Ishikawa (cell line): Measurements from ENCODE around the gene GABRA5.

Experiments used
- CEBPB ChIP-seq: IDR thresholded peaks from 2 replicates; pipeline ENCODE4 v1.6.1; 2012
- CREB1 ChIP-seq: IDR thresholded peaks from 2 replicates; pipeline ENCODE4 v1.6.1; 2012; ENCODE audit warnings: low read depth
- EGR1 ChIP-seq: IDR thresholded peaks from 2 replicates; pipeline ENCODE4 v1.6.1; 2012
- EP300 ChIP-seq: IDR thresholded peaks from 2 replicates; pipeline ENCODE4 v1.6.1; 2012; ENCODE audit warnings: borderline replicate concordance
- FOXM1 ChIP-seq: IDR thresholded peaks from 2 replicates; pipeline ENCODE4 v1.6.1; 2012; ENCODE audit warnings: low read depth, borderline replicate concordance
- NFIC ChIP-seq: IDR thresholded peaks from 2 replicates; pipeline ENCODE4 v1.6.1; 2012
- RAD21 ChIP-seq: IDR thresholded peaks from 2 replicates; pipeline ENCODE4 v1.6.1; 2012; ENCODE audit warnings: low read depth
- TAF1 ChIP-seq: IDR thresholded peaks from 2 replicates; pipeline ENCODE4 v1.6.1; 2012; ENCODE audit warnings: low read depth, mild to moderate bottlenecking
- TCF12 ChIP-seq: IDR thresholded peaks from 2 replicates; pipeline ENCODE4 v1.6.1; 2012; ENCODE audit warnings: low read depth
- TEAD4 ChIP-seq: IDR thresholded peaks from 2 replicates; pipeline ENCODE4 v1.6.1; 2012
- YY1 ChIP-seq: IDR thresholded peaks from 2 replicates; pipeline ENCODE4 v1.6.1; 2012; ENCODE audit warnings: low read depth
- ZBTB7A ChIP-seq: IDR thresholded peaks from 2 replicates; pipeline ENCODE4 v1.6.1; 2012; ENCODE audit warnings: low read depth
- TF ChIP-seq, protein P1 (sequence below): IDR thresholded peaks from 2 replicates; pipeline ENCODE4 v1.6.1; 2012
- TF ChIP-seq, protein P2 (sequence below): IDR thresholded peaks from 2 replicates; pipeline ENCODE4 v1.6.1; 2012
- TF ChIP-seq, protein P3 (sequence below): IDR thresholded peaks from 2 replicates; pipeline ENCODE4 v1.6.1; 2012; ENCODE audit warnings: low read depth, mild to moderate bottlenecking

The GABRA5 gene

DNA sequence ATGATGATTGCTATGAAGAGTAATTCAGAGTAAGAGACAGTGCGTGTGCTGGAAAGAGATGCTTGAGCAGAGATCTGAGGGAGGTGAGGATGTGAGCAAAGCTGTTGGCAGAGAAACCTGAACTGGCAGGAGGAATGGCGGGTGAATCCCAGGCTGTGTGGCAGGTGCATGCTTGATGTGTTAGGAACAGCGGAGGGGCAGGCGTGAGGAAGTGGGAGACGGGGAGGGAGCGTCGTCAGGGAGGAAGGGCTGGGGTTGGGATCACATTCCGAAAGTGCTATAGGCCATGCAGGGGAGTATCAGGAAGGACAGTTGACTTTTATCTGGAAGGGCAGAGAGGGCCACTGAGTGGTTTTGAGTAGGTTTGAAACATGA is 8.6 kb downstream of the GABRA5 start:
- TF ChIP-seq RAD21 (no peak), YY1 (no peak), NFIC (no peak), CEBPB (no peak)
- TF ChIP-seq, protein P1, sequence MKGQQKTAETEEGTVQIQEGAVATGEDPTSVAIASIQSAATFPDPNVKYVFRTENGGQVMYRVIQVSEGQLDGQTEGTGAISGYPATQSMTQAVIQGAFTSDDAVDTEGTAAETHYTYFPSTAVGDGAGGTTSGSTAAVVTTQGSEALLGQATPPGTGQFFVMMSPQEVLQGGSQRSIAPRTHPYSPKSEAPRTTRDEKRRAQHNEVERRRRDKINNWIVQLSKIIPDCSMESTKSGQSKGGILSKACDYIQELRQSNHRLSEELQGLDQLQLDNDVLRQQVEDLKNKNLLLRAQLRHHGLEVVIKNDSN = no peak

DNA sequence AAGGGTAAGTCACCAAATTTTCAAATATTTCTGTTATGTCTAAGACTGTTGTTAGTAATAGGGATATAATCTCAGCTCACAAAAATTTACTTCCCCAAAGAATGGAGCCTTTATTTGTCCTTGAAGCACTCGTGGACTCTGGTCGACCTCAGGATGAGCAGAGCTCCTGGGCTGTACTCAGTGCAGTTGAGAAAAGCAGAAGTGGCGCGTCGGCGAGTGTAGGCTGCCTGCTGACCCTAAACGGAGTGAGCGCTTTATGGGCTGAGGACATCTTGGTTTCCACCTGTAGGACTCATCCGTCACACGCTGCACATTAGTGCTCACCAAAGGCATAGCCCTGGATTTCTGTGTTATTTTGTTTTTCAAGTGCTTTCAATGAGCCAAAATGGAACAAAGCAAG is 11.0 kb downstream of the GABRA5 start:
- TF ChIP-seq TAF1 (no peak), EP300 (no peak)

DNA sequence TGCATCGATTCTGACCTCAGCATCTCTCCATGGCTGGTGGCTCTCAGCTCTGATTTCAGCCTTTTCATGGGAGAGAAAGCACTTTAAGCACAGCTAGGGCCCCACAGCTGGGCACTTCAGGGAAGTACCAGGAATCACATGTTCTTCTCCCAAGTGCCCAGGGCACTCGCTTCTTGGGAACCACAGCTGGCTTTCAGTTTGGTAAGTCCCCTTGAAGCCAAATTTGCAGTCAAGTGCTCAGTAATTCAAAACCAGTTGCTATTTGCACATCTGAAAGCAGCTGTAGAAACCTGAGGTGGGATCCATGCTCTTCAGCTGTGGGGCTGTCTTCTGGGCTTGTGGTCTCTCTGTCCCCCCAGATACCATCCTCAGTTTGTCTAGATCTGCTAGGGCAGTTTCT is 12.8 kb downstream of the GABRA5 start:
- TF ChIP-seq TAF1 (no peak), CREB1 (no peak), CEBPB (no peak), TEAD4 (no peak)

DNA sequence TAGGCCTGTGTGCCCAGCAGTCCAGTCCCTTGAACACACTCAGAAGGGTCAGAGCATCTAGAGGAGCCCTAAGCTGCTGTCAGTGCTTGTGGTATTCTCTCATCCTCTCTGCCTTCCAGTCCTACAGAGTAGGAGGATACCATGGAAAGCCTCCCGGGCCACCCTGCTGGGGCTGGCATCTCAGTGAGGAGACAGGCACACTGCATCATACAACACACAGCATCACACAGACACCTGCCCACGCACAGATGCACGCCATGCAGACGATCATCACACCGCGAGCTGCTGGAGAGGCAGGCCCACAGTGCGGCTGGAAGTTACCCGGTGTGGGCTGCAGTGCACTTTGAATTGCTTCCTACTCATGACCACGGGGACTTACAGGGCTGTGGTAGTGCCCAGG is 15.2 kb downstream of the GABRA5 start:
- TF ChIP-seq TAF1 = no peak
- TF ChIP-seq EGR1 = no peak
- no peak for TF ChIP-seq EP300
- TF ChIP-seq TCF12 = no peak
- TF ChIP-seq CREB1 = no peak

DNA sequence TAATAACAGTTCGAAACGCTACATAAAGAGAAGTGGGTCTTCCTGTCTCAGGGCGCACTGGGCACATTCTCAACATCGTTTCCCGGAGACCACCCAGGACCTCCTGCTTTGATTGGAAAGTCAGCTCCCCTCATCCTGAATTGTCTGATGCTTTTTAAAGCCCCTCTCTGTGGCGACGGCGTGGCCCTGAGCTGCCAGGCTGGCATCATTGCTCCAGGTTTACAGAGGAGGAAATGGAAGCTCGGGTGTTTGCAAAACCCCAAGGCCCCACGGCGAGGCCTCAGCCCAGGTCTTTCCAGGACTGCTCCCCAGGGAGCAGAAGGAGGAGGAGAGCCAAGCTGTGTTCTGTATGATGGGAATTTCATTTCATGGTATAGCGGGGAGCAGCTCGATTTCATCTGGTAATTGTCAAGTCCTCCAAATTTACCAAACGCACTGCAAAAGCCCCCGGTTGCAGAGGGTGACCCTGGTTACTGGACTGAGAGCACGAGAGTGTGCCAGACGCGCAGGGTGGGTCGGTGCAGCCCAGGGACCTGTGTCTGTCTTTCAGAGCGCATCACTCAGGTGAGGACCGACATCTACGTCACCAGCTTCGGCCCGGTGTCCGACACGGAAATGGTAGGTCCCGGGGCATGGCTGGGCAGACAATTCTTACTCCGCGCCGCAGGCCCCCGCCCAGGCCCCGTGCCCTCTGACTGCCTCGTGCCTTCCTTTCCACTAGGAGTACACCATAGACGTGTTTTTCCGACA is 15.9 kb downstream of the GABRA5 start:
- TF ChIP-seq, protein P2, sequence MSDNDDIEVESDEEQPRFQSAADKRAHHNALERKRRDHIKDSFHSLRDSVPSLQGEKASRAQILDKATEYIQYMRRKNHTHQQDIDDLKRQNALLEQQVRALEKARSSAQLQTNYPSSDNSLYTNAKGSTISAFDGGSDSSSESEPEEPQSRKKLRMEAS = no peak
- no peak for TF ChIP-seq RAD21
- no peak for TF ChIP-seq EP300

DNA sequence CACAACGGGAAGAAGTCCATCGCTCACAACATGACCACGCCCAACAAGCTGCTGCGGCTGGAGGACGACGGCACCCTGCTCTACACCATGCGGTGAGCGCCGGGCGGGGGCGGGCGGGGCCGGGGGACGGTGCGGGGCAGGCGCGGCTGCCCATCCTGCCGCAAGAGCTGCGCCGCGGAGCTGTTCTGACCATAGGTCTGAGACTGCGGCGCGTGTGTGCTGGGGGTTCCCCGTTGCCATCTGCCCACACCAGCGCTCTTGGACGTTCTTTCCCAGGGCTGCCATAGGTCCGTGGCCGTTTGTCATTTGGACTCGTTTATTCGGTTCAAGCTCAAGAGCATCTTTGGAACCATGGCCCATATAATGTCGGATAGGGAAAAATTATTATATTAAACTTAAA is 16.6 kb downstream of the GABRA5 start:
- TF ChIP-seq, protein P1 = no peak
- TF ChIP-seq FOXM1 (no peak), TCF12 (no peak), EP300 (no peak), TAF1 (no peak), RAD21 (no peak), NFIC (no peak), TEAD4 (no peak), EGR1 (no peak), ZBTB7A (no peak), CEBPB (no peak)
- TF ChIP-seq, protein P2 = no peak
- TF ChIP-seq, protein P3, sequence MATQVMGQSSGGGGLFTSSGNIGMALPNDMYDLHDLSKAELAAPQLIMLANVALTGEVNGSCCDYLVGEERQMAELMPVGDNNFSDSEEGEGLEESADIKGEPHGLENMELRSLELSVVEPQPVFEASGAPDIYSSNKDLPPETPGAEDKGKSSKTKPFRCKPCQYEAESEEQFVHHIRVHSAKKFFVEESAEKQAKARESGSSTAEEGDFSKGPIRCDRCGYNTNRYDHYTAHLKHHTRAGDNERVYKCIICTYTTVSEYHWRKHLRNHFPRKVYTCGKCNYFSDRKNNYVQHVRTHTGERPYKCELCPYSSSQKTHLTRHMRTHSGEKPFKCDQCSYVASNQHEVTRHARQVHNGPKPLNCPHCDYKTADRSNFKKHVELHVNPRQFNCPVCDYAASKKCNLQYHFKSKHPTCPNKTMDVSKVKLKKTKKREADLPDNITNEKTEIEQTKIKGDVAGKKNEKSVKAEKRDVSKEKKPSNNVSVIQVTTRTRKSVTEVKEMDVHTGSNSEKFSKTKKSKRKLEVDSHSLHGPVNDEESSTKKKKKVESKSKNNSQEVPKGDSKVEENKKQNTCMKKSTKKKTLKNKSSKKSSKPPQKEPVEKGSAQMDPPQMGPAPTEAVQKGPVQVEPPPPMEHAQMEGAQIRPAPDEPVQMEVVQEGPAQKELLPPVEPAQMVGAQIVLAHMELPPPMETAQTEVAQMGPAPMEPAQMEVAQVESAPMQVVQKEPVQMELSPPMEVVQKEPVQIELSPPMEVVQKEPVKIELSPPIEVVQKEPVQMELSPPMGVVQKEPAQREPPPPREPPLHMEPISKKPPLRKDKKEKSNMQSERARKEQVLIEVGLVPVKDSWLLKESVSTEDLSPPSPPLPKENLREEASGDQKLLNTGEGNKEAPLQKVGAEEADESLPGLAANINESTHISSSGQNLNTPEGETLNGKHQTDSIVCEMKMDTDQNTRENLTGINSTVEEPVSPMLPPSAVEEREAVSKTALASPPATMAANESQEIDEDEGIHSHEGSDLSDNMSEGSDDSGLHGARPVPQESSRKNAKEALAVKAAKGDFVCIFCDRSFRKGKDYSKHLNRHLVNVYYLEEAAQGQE = no peak

DNA sequence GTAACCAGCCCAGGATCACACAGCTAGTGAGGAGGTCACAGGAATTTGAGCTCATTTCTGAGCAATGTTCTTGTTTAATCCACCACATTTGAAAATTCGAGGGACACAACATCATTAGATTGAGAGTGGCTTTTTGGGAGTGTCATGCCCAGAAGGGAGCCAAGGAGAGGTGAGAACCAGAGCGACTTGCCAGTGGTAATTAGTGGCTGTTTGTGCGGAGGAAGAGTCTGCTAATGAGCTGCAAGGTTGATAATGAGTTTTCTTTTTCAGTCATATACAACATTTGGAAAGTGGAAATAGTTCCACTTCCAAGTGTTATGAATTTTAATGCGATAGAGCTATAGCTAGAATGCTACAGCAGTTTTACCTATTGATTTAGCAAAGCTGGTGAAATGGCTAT is 19.7 kb downstream of the GABRA5 start:
- TF ChIP-seq, protein P3 = no peak
- no peak for TF ChIP-seq TAF1
